H4 (cell line): ENCODE results near the gene ZNF283. TPM values are rescaled to one million over a fixed set of nuclear protein-coding genes. Genes with fewer than 3 reads are reported as not detected.
"Not testable (repeated sequence)": the region's sequence is repeated elsewhere in the genome, so short reads cannot be mapped to it uniquely, and the experiment has no call there.

ENCODE experiments used
- DNase-seq: peaks from one replicate; pipeline ENCODE4 v3.0.0-alpha.2; 2015; ENCODE audit warnings: low spot score
- total RNA-seq: library from RNA; depleted of rRNA; stranded (reverse); fragments of >200 nt; shearing (Covaris generic); gene quantifications from 2 replicates; pipeline ENCODE4 v1.2.3, GENCODE V29; 2014

ZNF283 gene
- total RNA-seq, 1 experiment from 2014 or later: 6.7 TPM

DNA sequence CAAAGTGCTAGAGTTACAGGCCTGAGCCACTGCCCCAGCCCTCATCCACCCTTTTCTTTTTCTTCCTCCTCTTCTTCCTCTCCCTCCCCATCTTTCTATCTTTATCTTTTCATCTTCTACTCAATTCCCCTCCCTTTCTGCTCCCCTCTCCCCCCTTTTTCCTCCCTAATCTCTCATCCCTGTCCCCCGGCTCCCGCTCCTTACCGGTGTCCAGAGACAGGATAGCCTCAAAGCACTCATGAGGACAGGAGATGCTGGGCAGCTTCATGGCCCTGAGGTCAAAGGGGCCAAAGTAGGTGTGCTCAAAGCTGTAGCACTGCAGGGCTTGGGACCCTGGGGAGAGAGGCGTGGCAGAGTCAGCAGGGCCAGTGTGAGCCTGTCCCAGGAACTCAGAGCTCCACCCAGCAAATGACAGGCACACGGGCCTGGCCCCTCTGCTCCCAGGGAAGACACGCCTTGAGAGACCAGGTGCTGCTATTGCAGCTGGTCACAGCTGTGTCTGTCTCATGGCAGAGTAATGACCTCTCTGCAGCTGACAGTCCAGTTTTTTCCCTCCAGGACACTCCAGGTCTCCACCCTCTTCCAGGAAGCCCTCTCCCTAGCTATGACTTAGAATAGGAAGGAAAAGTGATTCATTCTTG lies 27.5 kb upstream of the ZNF283 start:
- no peak for DNase-seq

- no peak for DNase-seq
These were observed 24.7 kb upstream of the ZNF283 start, which contains the start of gene LYPD5 for GRCh38 chr19:43802216-43802951. Gene LYPD5, minus strand, starts transcription at chr19:43802447. Its CDS starts 67 bp downstream, at chr19:43802380.

GRCh38 chr19:43804432-43804831 lies 22.7 kb upstream of the ZNF283 start:
- no peak for DNase-seq

GRCh38 chr19:43806401-43806800 lies 20.7 kb upstream of the ZNF283 start:
- DNase-seq: not testable (repeated sequence)

DNA sequence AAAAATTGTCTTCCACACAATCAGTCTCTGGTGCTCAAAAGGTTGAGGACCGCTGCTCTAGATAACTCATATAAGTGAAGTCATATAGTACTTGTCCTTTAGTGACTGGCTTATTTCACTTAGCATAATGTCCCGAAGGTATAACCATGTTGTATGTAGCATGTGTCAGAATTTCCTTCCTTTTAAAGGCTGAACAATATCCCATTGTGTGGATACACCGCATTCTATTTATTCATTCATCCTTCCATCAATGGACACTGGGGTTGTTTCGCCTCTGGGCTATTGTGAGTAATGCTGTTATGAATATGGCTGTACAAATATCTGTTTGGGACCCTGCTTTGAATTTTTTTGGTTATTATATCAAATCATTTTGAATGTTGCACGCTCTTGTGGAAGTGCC lies 20.3 kb upstream of the ZNF283 start:
- DNase-seq: no peak

DNA sequence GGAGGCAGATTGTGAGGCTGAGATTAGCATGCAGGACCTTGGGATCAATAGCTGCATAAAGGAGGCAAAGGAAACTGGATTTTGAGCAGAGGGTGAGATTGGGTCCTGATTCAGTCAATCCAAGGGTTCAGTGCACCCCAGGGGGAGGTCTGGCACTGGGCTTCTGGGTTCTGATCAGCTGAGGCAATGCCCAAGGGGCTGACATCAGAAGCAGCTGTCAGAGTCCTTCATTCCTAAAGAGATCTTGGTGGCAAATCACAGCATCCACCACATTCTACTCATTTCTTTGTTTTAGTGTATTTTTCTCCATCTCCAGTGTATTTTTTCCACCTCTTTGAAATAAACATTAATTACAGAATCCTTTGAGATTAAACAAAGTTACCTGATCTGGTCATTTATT lies 19.5 kb upstream of the ZNF283 start:
- no peak for DNase-seq

DNA sequence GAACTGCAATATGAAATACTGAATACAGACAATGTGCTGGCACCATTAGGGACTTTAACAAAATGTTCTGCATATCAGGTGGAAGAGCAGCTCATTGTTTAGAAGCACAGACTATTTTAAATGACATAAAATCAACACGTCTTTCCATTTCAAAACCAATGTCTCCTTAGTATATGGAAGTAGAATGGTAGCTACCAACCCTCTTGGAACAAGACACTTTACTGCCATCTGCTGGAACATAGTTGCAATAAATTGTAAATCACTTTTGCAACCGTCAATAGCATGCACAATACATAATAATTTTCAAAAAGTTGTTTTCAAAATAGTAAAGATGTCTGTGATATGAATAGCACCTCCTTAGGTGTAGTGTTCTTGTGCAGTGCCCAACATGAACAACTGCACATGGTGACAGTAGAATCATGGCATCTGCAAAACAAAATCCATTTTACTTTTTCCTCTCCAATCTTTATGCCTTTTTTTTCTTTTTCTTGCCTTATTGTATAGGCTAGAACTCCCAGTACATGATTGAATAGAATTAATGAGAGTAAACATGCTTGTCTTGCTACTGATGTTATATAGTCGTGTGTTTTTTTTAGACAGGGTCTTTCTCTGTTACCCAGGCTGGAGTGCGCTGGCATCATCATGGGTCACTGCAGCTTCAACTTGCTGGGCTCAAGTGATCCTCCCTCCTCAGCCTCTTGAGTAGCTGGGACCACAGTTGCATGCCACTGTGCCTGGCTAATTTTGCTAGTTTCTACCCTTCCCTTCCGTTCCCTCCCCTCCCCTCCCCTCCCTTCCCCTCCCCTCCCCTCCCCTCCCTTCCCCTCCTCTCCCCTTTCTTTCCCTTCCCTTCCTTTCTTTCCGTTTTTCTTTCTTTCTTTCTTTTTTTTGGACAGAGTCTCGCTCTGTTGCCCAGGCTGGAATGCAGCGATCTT lies 17.1 kb upstream of the ZNF283 start:
- DNase-seq: peak; percentile 70

GRCh38 chr19:43811837-43812236 lies 15.3 kb upstream of the ZNF283 start:
- no peak for DNase-seq

DNA sequence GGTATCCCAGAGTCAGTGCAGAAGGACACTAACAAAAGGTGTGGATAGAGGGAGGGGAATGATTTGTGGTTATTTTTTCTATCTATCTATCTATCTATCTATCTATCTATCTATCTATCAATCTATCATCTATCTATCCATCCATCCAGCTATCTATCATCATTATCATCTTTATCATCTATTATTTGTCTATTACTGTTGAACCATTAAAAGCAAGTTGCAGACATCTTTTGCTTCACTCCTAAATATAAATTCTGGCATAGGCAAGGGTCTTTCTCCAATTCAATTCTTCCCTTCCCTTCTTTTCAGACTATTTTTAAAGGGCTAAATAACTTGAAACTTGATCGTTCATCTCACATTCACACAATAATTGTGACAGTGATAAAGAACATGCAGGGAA lies 14.9 kb upstream of the ZNF283 start:
- no peak for DNase-seq

DNA sequence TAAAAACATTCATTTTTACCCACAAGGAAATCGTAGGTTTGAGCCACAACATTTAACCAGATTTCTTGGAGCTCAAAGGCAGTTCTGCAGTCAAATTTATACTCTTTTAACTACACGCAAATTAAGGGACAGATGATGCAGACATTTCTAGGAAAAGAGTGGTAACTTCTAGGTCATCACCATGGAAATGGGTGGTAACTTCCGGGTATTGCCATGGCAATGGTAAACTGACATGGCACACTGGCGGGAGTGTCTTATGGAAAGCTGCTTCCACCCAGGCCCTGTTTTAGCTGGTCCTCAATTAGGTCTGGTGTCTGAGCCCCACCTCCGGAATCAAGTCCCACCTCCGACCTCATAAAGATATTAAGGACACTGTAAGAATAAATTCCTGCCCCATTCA lies 14.4 kb upstream of the ZNF283 start:
- no peak for DNase-seq

DNA sequence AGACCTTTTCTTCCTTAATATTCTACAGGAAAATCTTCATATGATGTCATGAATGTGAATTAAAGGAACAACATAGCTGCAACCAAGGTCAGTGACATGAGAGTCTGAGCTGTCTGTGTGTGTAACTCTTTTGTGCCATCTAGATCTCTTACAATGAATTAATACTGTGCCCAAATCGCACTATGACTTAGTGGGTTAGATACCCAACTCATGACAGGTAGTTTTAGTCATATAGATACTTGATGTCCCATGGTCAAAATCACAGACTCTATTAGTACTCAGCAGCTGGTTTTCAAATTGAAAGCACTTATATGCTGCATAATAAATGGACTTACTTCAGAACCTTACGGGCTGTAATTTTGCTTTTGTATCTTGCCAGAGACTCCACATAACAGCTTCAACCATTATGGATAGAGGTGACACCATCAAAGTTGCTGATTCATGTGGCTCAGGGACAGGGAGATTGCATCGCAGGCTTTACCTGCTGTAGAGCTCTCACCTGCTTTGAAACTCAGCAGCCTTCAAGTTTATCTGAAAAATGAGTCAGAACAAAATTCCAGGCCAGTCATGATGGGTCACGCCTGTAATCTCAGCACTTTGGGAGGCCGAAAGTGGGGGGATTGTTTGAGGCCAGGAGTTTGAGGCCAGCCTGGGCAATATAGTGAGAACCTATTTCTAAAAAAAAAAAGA lies 12.3 kb upstream of the ZNF283 start:
- no peak for DNase-seq

GRCh38 chr19:43817454-43817853 lies 9.7 kb upstream of the ZNF283 start:
- DNase-seq: not testable (repeated sequence)

- no peak for DNase-seq
These were observed 8.6 kb upstream of the ZNF283 start for GRCh38 chr19:43818500-43818899.

DNA sequence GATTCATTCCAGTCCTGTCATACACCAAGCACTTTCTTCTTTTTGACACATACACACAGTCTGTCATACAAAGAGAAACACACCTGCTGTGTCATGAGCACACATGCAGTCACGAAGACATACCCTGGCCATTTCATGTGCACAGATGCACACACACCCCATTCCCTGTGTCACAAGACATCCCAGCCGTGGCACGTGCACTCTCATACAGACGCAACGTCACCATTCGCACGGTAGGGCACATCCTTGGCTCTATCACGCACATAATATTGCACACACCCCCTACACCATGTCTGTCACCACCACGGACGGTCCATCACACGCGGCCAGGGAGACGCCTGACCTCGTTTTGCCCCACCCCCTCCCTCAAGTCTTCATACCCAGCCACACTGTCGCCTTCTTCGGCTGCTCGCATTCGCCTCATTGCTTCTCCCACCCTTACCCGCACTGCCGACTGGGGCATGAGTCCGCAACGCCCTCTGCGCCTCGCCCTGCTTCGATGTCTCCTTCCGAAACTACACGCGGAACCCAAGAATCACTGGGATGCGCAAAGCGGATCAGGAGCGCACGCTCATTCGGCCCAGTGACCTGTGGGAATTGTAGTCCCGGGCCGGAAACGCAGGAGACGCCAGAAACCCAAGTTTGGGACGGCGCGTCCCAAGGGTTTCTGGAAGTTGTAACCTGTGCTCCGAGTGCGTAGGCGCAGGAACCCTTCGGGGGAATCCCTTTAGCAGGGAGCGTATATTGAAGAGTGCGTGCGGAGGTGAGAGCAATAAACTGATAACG lies 6.8 kb upstream of the ZNF283 start:
- no peak for DNase-seq

DNA sequence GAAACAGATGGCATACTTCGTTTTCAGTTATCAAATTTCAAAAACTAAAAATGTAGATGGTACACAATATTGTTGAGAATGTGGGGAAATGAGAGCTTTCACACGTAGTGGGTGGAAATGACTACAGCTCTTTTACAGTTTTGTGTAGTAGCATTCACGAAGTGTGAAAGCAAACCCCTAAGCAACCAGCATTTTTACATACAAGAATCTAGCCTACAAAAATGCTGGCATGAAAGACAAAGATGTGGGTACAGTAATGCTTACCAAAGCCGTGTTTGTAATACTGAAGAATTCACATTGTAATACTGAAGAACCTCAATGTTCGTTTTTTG lies 6.3 kb upstream of the ZNF283 start:
- no peak for DNase-seq

DNA sequence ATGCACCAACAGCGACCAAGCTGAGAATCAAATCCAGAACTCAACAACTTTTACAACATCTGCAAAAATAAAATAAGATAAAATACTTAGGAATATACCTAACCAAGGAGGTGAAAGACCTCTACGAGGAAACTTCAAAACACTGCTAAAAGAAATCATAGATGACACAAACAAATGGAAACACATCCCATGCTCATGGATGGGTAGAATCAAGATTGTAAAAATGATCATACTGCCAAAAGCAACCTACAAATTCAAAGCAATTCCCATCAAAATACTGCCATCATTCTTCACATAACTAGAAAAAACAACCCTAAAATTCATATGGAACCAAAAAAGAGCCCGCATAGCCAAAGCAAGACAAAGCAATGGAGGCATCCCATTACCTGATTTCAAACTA lies 3.3 kb upstream of the ZNF283 start:
- DNase-seq: not testable (repeated sequence)

DNA sequence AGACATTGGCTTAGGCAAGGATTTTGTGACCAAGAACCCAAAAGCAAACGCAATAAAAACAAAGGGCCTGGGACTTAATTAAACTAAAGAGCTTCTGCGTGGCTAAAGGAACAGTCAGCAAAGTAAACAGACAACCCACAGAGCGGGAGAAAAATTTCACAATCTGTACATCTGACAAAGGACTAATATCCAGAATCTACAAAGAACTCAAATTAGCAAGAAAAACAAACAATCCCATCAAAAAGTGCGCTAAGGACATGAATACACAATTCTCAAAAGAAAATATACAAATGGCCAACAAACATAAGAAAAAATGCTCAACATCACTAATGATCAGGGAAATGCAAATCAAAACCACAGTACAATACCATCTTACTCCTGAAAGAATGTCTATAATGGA lies 2.5 kb upstream of the ZNF283 start:
- DNase-seq: peak; percentile 50

DNA sequence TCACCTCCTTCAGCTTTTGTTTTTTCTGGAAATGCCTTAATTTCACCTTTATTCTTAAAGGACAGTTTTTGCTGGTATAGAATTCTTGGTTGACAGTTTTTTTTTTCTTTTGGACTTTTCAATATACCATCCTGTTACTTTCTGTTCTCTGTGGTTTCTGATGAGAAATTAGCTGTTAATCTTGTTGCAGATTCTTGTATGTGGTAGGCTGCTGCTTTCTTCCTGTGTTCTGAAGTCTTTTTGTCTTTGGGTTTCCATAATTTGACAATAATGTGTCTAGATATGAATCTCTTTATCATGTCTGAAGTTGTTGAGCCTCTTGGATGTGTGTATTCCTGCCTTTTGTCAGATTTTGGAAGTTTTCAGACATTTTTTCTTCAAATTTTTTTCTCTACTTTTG lies 12.0 kb downstream of the ZNF283 start:
- DNase-seq: no peak

GRCh38 chr19:43842007-43842406 lies 14.9 kb downstream of the ZNF283 start:
- no peak for DNase-seq

DNA sequence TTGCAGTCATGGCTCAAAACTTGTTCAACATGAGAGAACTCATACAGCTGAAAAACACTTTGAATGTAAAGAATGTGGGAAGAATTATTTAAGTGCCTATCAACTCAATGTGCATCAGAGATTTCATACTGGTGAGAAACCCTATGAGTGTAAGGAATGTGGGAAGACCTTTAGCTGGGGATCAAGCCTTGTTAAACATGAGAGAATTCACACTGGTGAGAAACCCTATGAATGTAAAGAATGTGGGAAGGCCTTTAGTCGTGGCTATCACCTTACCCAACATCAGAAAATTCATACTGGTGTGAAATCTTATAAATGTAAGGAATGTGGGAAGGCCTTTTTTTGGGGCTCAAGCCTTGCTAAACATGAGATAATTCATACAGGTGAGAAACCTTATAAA lies 20.1 kb downstream of the ZNF283 start:
- no peak for DNase-seq

DNA sequence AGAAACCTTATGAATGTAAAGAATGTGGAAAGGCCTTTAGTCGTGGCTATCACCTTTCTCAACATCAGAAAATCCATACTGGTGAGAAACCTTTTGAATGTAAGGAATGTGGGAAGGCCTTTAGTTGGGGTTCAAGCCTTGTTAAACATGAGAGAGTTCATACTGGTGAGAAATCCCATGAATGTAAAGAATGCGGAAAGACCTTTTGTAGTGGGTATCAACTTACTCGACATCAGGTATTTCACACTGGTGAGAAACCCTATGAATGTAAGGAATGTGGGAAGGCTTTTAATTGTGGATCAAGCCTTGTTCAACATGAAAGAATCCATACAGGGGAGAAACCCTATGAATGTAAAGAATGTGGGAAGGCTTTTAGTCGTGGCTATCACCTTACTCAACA lies 20.8 kb downstream of the ZNF283 start:
- DNase-seq: no peak
